Measurements from ENCODE around the gene COA1.
"Not testable (repeated sequence)": the region's sequence is repeated elsewhere in the genome, so short reads cannot be mapped to it uniquely, and the experiment has no call there.

The COA1 gene

GRCh38 chr7:43693687-43694398 lies 35.5 kb downstream of the COA1 start:
- peaks cover 59% of the 10 kb centered on the region for H3K79me2 ChIP-seq
- H3K9me3 ChIP-seq (ENCODE audit: control insufficient read depth, low read length) = no peaks in the 10 kb centered on the region
- no peak overlapping the region for H3K4me2 ChIP-seq (ENCODE audit: low read length)
- no peak overlapping the region for H3K4me3 ChIP-seq (ENCODE audit: low read depth, low read length)
- no peak overlapping the region for H2AFZ ChIP-seq
- no peak for TF ChIP-seq CTCF (IDR thresholded peaks at IDR 0.05)
- no peaks in the 10 kb centered on the region for H3K4me1 ChIP-seq
- H3K36me3 ChIP-seq (ENCODE audit: control insufficient read depth, insufficient read depth, low read length) = no peaks in the 10 kb centered on the region
- no peak overlapping the region for H3K9ac ChIP-seq
- no peak overlapping the region for H3K27ac ChIP-seq
- H3K27me3 ChIP-seq (ENCODE audit: control insufficient read depth, insufficient read depth, low read length) = no peaks in the 10 kb centered on the region

- no peaks in the 10 kb centered on the region for H3K9me3 ChIP-seq (ENCODE audit: control insufficient read depth, low read length)
- no peaks in the 10 kb centered on the region for H3K4me1 ChIP-seq
- no peak overlapping the region for H3K27ac ChIP-seq
- no peaks in the 10 kb centered on the region for H3K36me3 ChIP-seq (ENCODE audit: control insufficient read depth, insufficient read depth, low read length)
- H3K27me3 ChIP-seq (ENCODE audit: control insufficient read depth, insufficient read depth, low read length) = no peaks in the 10 kb centered on the region
- H2AFZ ChIP-seq = no peak overlapping the region
- H3K9ac ChIP-seq = no peak overlapping the region
- no peak overlapping the region for H3K4me2 ChIP-seq (ENCODE audit: low read length)
- no peak for TF ChIP-seq CTCF (IDR thresholded peaks at IDR 0.05)
- no peak overlapping the region for H3K4me3 ChIP-seq (ENCODE audit: low read depth, low read length)
- H3K79me2 ChIP-seq = peaks cover 61% of the 10 kb centered on the region
Measured at GRCh38 chr7:43692582-43693373, 36.5 kb downstream of the COA1 start.

GRCh38 chr7:43691611-43692010 lies 37.7 kb downstream of the COA1 start:
- peaks cover 64% of the 10 kb centered on the region for H3K79me2 ChIP-seq
- no peak overlapping the region for H3K27ac ChIP-seq
- H3K4me1 ChIP-seq = no peaks in the 10 kb centered on the region
- H3K36me3 ChIP-seq (ENCODE audit: control insufficient read depth, insufficient read depth, low read length) = no peaks in the 10 kb centered on the region
- H3K4me3 ChIP-seq (ENCODE audit: low read depth, low read length) = no peak overlapping the region
- TF ChIP-seq CTCF (IDR thresholded peaks at IDR 0.05) = no peak
- no peak overlapping the region for H3K4me2 ChIP-seq (ENCODE audit: low read length)
- no peaks in the 10 kb centered on the region for H3K27me3 ChIP-seq (ENCODE audit: control insufficient read depth, insufficient read depth, low read length)
- H2AFZ ChIP-seq = no peak overlapping the region
- H3K9me3 ChIP-seq (ENCODE audit: control insufficient read depth, low read length) = no peaks in the 10 kb centered on the region
- H3K9ac ChIP-seq = no peak overlapping the region

GRCh38 chr7:43689115-43689514 lies 40.2 kb downstream of the COA1 start:
- Histone ChIP-seq H3K9me3 (ENCODE audit: control insufficient read depth, low read length) (no peaks in the 10 kb centered on the region), H3K9ac (no peak overlapping the region), H3K27ac (no peak overlapping the region), H3K4me1 (peaks cover 3% of the 10 kb centered on the region), H3K4me2 (ENCODE audit: low read length) (no peak overlapping the region), H2AFZ (no peak overlapping the region), H3K36me3 (ENCODE audit: control insufficient read depth, insufficient read depth, low read length) (no peaks in the 10 kb centered on the region), H3K4me3 (ENCODE audit: low read depth, low read length) (no peak overlapping the region), H3K79me2 (peaks cover 50% of the 10 kb centered on the region), H3K27me3 (ENCODE audit: control insufficient read depth, insufficient read depth, low read length) (no peaks in the 10 kb centered on the region)
- no peak for TF ChIP-seq CTCF (IDR thresholded peaks at IDR 0.05)

- H3K4me3 ChIP-seq (ENCODE audit: low read depth, low read length) = not testable (repeated sequence)
Measured at GRCh38 chr7:43687866-43688265, 41.5 kb downstream of the COA1 start.

More at GRCh38 chr7:43687866-43688265, 41.5 kb downstream of the COA1 start:
- not testable (repeated sequence) for H3K27ac ChIP-seq; H3K36me3 ChIP-seq (ENCODE audit: control insufficient read depth, insufficient read depth, low read length); H2AFZ ChIP-seq; H3K4me1 ChIP-seq; H3K27me3 ChIP-seq (ENCODE audit: control insufficient read depth, insufficient read depth, low read length); H3K4me2 ChIP-seq (ENCODE audit: low read length); H3K9ac ChIP-seq; H3K9me3 ChIP-seq (ENCODE audit: control insufficient read depth, low read length)
- peaks cover 44% of the 10 kb centered on the region for H3K79me2 ChIP-seq

Measured in parathyroid adenoma (tissue), 2 donors.